MM.1S (cell line): ENCODE data around the gene ANXA10.

Source experiments
- EZH2 ChIP-seq: fragments of 300-600 bp; sonication (generic); optimal IDR thresholded peaks from 2 replicates; pipeline ENCODE3; 2017; ENCODE audit warnings: low read depth, mild to moderate bottlenecking, antibody characterized with exemption, low read length, mixed read lengths
- TF ChIP-seq, protein P1 (sequence below): fragments of 300-600 bp; sonication (generic); IDR thresholded peaks from 2 replicates; pipeline ENCODE4 v1.5.1; 2016; ENCODE audit warnings: antibody characterized with exemption, low read length, mixed read lengths

DNA sequence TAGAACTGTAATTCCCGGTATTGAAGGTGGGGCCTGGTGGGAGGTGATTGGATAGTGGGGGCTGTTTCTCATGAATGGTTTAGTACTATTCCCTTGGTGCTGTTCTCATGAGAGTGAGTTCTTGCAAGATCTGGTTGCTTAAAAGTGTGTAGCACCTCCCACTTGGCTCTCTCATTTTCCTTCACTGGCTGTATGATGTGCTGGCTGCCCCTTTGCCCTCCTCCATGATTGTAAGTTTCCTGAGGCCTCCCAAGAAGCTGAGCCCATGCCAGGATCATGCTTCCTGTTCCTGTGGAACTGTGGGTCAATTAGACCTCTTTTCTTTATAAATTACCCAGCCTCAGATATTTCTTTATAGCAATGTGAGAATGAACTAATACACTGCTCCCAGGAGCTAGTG, 8.7 kb downstream of the ANXA10 start:
- TF ChIP-seq, protein P1, sequence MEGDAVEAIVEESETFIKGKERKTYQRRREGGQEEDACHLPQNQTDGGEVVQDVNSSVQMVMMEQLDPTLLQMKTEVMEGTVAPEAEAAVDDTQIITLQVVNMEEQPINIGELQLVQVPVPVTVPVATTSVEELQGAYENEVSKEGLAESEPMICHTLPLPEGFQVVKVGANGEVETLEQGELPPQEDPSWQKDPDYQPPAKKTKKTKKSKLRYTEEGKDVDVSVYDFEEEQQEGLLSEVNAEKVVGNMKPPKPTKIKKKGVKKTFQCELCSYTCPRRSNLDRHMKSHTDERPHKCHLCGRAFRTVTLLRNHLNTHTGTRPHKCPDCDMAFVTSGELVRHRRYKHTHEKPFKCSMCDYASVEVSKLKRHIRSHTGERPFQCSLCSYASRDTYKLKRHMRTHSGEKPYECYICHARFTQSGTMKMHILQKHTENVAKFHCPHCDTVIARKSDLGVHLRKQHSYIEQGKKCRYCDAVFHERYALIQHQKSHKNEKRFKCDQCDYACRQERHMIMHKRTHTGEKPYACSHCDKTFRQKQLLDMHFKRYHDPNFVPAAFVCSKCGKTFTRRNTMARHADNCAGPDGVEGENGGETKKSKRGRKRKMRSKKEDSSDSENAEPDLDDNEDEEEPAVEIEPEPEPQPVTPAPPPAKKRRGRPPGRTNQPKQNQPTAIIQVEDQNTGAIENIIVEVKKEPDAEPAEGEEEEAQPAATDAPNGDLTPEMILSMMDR: no peak
- no peak for TF ChIP-seq EZH2
